ENCODE results near the gene GAB4.
"Not testable (repeated sequence)": the region's sequence is repeated elsewhere in the genome, so short reads cannot be mapped to it uniquely, and the experiment has no call there.

Gene GAB4

GRCh38 chr22:17007852-17008731, at the start of gene GAB4:
Gene GAB4, minus strand, starts transcription at chr22:17008222. Its CDS starts 108 bp downstream, at chr22:17008114.
- no peak for DNase-seq

GRCh38 chr22:17056807-17057206, 48.8 kb upstream of the GAB4 start:
- DNase-seq: no peak

GRCh38 chr22:17056058-17056457, 48.0 kb upstream of the GAB4 start:
- no peak for DNase-seq

- DNase-seq: no peak
Measured at GRCh38 chr22:17047656-17048055, 39.6 kb upstream of the GAB4 start.

GRCh38 chr22:17046566-17047348, 38.7 kb upstream of the GAB4 start:
- DNase-seq: no peak

GRCh38 chr22:17043521-17043920, 35.5 kb upstream of the GAB4 start:
- DNase-seq: no peak

- not testable (repeated sequence) for DNase-seq
Measured at GRCh38 chr22:17036842-17037711, 29.1 kb upstream of the GAB4 start.

GRCh38 chr22:17035976-17036841, 28.2 kb upstream of the GAB4 start:
- DNase-seq: not testable (repeated sequence)

GRCh38 chr22:17035246-17035645, 27.2 kb upstream of the GAB4 start:
- no peak for DNase-seq

- DNase-seq: not testable (repeated sequence)
Measured at GRCh38 chr22:17034532-17034931, 26.5 kb upstream of the GAB4 start.

GRCh38 chr22:17032277-17032676, 24.3 kb upstream of the GAB4 start:
- not testable (repeated sequence) for DNase-seq

- not testable (repeated sequence) for DNase-seq
Measured at GRCh38 chr22:17024380-17024779, 16.4 kb upstream of the GAB4 start.

- not testable (repeated sequence) for DNase-seq
Measured at GRCh38 chr22:17015552-17015951, 7.5 kb upstream of the GAB4 start.

- DNase-seq: not testable (repeated sequence)
Measured at GRCh38 chr22:17014101-17014440, 6.0 kb upstream of the GAB4 start.

- no peak for DNase-seq
Measured at GRCh38 chr22:17013396-17014100, 5.5 kb upstream of the GAB4 start.

GRCh38 chr22:17012267-17012666, 4.2 kb upstream of the GAB4 start:
- DNase-seq: no peak

- DNase-seq: no peak
Measured at GRCh38 chr22:17009640-17010291, 1.7 kb upstream of the GAB4 start.

- DNase-seq: no peak
Measured at GRCh38 chr22:17007257-17007656, 765 bp downstream of the GAB4 start.

GRCh38 chr22:16989915-16990314, 18.1 kb downstream of the GAB4 start:
- DNase-seq: no peak

- DNase-seq: no peak
Measured at GRCh38 chr22:16988257-16988656, 19.8 kb downstream of the GAB4 start.

GRCh38 chr22:16987822-16988221, 20.2 kb downstream of the GAB4 start:
- no peak for DNase-seq
